RPMI7951 (cell line): ENCODE data around the gene HSD17B8. TPM values are rescaled to one million over a fixed set of nuclear protein-coding genes. Genes with fewer than 3 reads are reported as not detected.

Source experiments
- DNase-seq: peaks from one replicate; pipeline ENCODE4 v3.0.0-alpha.2; 2012; ENCODE audit warnings: low read depth
- total RNA-seq: library from RNA; depleted of rRNA; stranded (reverse); fragments of >200 nt; shearing (Covaris generic); gene quantifications from 2 replicates; pipeline ENCODE4 v1.2.3, GENCODE V29; 2014; rRNA removed

HSD17B8 gene
- total RNA-seq, result 3.2 and 3.4 TPM in 2 replicates

DNA sequence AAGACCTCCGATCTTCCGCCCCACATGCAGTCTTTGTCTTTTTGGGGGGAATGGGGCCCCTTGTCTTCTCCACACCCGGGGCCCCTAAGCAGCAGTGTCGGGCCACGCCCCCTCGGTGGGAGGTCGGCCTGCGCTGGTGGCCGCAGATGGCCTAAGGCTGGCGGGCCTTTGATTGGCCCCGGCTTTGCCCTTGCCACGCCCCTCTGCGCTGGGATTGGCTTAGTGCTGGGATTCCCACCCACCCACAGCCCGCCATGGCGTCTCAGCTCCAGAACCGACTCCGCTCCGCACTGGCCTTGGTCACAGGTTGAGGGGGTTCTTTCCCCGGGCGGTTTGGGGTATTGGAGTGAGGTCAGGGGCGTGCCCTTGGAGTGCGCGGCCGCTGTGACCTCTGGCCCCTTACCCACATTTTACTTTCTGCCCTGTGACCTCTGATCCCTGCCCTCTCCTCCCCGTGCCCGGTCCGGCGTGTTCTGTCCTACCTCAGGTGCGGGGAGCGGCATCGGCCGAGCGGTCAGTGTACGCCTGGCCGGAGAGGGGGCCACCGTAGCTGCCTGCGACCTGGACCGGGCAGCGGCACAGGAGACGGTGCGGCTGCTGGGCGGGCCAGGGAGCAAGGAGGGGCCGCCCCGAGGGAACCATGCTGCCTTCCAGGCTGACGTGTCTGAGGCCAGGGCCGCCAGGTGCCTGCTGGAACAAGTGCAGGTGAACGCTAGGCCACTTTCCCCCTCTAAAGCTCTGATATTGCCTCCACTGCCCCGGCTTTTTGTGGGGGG, at the start of gene HSD17B8:
HSD17B8 (plus strand) TSS at position 241 of the 776 bp plus-strand sequence; CDS start at position 255, 14 bp downstream.
- peak; percentile 88 for DNase-seq

DNA sequence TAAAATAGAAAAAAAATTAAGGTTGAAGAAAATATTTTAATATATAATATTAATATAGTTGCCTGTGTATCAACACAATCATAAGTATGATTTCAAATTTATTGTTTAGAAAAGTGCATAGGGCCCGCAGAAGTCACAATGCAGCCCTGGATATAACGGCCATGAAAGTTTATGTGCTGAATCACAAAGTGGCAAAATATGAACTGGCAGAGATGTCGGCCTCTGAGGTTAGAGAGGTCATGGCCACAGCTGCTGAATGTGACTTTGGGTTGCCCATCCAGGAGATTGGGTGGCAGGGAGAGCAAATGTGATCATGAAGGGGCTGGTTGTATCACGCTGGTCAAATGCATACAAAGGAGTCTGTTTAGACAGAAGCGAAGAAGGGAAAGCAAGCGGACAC, 47.9 kb upstream of the HSD17B8 start:
- peak; percentile 26 for DNase-seq

DNA sequence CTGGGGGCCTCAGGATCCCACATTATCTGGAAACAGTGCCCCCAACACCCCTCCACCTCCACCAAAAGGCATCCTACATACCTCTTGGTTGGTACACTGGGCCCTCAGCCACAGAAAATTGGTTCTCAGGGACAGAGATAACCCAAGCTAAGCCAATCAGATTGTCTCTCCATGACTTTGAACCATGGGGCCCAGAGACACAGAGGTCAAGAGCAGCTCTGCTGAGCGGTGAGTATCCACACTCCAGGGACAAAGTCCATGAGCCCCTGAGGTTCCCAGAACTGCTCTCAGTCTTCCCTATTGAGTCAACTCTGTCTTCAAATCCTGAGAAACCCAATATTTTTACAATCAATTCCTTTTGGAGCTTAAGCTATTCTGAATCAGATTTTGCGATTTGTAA, 47.5 kb upstream of the HSD17B8 start:
- no peak for DNase-seq

DNA sequence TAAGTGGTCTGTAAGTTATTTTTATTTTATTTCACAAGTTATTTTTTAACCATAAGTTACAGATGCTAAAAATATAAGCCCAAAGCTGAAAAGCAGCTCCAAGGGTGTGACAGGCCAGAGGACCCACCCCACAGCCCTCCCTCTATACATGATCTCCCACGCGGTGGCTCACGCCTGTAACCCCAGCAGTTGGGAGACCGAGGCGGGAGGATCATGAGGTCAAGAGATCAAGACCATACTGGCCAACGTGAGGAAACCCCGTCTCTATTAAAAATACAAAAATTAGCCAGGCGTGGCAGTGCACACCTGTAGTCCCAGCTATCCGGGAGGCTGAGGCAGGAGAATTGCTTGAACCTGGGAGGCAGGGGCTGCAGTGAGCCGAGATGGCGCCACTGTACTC, 44.4 kb upstream of the HSD17B8 start:
- DNase-seq, result no peak

DNA sequence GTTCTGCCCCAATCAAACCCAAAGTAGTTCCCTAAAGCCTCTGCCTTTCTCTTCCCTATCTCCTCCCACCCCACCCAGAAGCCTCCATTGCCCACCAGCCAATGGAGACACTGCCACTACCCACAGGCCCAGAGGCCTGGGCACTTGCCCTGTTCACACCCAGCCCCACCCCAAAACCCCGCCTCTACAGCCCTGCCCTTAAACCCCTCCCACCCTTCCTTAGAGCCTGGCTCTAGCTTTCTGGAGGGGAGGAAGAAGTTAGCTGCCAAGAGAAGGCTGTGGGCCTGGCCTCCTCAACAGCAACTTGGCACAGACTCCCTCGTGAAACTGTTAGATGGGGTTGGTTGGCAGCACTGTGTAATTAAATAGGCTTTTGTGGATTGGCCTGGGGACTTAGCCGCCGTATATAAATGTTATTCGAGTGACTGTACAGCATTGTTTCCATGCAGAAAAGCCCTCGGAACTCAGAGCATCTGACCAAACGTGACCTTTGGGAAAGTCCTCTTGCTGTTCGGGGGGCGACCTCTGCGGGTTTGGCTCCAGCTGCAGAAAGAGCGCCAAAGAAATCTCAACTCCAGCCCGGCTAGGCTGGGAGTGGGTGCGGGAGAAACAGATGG, 43.6 kb upstream of the HSD17B8 start:
- peak; percentile 97 for DNase-seq

DNA sequence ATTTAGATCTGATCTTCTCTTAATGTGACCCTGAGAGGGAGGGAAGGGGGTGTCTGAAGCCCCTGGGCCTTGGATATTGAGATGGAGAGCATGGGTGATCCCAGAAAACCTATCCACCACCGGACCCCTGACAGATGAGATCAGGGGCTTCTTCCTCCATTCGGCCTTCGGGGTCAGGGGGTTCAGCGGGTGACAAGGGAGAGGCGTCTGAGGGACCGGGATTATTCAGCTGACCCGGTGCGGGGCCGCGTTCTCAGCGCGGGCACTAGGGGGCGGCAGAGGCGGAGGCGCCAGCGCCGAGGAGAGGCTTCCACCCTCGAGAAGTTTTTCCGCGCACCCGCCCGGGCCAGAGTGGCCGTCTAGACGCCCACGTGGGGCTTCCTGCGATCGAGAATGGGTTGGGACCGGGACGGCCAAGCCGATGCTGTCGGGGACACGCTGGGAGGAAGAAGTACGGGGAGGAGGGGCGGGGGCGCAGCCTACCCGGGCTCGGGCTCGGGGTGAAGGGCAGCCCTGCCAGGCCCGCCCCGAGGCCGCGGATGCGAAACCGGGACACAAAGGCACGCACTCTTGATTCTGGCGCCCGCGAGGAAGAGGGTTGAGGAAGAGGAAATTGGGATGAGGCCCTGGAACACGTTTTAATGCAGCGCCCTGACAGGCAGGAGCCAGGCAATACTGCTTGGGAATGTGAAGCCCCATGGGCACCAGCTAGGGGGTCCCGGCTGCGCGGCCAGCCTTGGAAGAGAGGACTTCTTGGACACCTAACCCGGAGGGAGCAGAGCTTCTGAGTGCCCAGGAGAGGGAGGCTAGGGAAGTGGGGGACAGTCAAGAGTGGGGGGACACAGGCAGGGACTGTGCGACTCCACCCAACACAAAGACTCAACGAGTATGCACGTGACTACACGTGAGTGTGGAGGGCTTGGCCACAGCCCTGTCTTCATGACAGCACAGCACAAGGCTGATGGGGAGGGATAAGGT, 42.8 kb upstream of the HSD17B8 start:
- DNase-seq, result peak; percentile 67

DNA sequence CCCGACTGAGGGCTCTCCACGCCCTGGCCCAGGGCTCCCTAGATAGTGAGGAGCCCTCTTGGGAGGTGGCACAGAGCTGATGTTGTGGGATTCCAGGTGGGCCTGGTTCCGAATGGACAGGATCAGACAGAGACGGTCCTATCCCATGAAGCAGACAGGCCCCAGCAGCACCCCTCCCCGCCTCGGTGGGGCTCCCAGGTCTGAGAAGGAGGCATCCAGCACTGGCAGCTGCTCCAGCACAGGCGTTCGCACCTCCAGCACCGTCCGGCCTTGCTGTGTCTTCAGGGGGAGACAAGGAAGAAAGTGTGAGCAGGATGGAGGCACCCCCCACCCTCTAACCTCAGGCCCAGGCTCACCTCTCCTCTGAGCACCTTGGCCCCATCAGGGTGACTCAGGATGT, 40.9 kb upstream of the HSD17B8 start:
- no peak for DNase-seq

DNA sequence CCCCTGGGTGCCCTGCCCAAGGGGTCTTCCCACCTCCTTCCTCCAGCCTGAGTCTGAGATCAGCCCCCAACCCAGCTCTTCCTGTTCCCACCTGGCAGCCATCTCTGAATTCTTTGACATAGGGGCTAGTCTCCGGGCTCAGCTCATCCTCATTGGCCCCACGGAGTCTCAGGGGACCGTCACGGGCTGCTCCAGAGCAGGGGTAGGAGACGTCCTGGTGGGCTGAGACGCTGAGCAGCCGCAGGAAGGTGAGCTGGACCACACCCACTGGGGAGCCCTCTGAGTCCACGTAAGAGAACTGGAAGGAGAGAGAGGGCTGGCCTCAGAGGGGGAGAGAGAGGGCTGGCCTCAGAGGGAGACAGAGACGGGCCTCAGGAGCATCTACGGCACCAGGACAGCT, 40.3 kb upstream of the HSD17B8 start:
- DNase-seq, result no peak

DNA sequence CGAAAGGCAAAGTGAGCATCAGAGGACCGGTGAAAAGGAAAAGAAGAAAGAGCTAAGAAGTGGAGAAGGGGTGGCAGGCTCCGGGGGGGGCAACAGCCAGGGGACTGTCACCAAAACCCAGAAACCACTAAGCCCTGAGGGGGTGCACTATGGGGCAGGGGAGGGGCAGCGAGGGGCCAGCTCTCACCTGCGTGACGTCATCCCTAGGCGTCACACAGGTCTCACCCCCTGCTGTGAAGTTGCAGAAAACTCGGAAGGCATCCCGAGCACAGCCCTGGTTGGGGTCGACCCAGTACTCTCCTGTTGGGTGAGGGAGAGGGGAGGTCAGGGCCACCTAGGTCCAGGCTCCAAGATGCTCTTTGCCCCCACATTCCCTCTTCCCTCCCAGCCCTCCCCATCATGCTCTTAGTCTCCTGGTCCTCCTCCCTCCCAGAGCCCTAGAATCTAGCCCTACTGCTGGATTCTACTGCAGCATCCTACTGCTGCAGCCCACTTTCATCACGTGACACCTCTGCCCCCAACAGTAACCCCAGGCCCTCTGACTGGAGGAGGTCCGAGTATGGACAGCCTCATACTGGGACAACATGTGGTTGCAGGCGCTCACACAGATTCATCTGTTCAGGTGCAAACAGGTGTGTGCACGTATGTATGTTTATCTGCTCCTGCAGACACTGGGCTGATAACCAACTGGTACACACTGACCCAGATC, 39.6 kb upstream of the HSD17B8 start:
- DNase-seq, result no peak

DNA sequence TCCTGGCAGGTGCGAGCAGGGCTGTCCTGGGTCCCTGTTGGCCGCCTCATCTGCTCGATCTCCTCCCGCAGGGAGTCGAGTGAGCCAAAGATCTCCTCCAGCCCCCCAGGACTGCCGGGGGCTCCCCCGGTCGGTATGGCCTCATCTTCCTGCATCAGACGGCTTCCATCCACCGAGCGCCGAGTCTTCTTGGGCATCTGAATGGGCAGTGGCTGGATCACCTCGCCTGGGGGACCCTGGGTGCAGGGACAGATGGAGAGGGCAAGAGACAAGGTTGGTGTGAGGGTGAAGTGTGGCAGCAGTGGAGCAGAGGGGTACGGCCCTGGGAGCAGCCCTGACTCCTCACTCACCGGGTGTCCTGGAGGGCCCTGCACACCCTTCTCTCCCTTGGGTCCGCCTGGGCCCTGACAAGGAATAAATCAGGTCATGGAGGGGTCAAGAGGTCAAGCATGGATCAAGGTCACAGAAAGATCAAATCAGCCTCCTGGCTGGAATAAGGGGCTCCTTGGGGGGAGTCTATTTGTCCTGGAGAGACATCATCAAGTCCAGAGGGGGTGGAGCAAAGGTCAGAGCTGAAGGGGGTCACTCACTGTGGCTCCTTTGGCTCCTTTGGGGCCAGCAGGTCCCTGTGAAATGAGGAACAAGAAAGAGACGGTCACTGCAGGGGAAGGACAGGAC, 38.7 kb upstream of the HSD17B8 start:
- no peak for DNase-seq

DNA sequence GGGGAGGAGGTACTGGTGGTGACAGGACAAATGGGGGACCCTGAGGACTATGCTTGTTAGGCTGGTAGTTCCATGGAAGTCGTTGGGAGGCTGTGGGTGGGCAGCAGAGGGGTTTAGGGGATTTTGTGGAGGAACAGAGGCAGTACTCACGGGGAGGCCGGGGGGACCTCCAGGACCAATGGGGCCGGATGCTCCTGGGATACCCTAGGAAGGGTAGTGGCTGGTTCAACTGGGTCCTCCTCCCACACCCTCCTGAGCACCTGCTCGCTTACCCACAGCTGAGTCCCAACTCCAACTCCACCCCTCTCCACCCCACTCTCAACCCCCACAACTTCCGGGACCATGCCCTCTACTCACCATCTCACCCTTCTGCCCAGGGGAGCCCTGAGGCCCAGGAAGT, 38.1 kb upstream of the HSD17B8 start:
- no peak for DNase-seq

DNA sequence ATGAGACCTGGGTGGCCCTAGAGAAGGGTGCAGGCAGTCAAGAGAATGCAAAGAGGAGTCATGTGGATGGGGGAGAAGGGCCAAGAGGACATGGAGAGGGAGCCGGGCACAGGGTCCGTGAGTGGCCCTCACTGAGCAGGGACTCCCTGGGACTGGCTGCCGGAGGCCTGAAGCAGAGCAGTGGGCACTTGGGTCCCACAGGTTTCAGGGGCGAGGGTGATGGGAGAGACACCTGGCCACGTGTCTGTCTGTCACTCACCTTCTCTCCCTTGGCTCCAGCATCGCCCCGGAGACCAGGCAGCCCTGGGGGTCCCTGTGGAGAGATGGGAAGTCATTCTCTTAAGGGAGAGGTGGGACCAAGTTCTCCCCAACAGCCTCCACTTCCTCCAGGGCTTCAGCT, 37.6 kb upstream of the HSD17B8 start:
- no peak for DNase-seq

DNA sequence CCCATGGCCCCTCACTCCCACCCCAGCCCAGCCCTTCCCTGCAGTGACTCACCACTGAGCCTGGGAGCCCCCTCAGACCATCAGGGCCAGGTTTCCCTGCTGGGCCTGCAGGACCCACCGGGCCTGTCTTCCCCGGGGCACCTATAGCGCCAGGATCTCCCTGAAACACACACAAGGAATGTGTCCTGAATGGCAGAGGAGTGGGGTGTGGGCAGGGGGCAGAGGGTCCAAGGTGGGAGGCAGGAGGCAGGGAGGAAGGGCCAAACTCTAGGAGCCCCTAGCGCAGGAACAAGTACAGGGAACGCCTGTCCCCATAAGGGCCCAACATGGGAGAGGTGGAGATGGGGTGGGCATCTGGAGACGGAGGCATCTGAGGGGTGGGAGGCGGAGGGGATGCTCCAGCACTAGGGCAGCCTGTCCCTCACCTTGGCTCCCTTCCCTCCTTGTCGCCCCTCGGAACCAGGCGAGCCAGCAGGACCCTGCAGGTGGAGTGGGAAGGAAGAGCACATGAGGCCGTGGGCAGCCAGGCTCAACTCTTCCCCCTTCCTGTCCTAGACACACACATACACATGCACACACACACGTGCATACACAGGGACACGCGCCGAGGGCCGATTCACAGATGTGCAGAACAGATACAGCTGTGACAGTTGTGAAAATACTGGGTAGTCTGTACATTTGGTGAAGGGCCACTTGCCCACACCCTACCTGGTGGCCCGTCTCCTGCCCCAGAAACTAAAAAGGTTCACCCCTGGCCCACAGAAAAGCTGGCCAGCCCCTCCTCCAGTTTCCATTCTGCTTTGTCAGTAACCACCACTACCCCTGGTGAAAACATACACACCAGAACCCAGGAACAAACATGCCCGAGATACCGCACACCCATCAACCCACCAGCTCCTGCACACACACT, 36.8 kb upstream of the HSD17B8 start:
- no peak for DNase-seq

DNA sequence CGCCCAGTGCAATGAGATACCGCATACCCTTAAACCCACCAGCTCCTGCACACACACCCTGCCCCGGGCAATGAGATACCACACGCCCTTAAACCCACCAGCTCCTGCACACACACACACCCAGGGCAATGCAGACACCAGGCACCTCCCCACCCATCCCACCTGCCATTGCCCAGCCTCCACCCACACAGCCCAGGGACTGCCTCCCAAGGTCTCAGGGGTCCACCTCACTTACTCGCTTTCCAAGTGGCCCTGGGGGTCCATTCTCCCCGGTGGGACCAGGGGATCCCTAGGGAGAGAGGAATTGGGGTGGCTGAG, 36.2 kb upstream of the HSD17B8 start:
- no peak for DNase-seq

DNA sequence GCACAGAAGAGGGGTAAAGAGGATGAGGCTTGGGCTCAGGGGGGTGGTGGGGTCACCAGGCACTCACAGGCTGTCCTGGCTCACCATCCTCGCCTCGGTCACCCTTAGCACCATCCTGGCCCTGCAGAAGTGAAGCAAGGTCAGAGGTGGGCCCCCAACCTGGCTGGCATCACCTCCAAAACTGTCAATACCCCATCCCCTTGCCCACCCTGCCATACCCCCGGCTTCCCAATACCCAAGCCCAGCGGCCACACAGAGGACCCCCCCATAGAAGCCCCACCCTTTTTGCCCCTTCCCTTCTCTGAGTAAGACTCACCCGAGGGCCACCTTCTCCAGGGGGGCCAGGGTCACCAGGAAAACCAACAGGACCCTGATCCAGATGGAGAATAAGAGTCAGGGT, 35.8 kb upstream of the HSD17B8 start:
- no peak for DNase-seq

DNA sequence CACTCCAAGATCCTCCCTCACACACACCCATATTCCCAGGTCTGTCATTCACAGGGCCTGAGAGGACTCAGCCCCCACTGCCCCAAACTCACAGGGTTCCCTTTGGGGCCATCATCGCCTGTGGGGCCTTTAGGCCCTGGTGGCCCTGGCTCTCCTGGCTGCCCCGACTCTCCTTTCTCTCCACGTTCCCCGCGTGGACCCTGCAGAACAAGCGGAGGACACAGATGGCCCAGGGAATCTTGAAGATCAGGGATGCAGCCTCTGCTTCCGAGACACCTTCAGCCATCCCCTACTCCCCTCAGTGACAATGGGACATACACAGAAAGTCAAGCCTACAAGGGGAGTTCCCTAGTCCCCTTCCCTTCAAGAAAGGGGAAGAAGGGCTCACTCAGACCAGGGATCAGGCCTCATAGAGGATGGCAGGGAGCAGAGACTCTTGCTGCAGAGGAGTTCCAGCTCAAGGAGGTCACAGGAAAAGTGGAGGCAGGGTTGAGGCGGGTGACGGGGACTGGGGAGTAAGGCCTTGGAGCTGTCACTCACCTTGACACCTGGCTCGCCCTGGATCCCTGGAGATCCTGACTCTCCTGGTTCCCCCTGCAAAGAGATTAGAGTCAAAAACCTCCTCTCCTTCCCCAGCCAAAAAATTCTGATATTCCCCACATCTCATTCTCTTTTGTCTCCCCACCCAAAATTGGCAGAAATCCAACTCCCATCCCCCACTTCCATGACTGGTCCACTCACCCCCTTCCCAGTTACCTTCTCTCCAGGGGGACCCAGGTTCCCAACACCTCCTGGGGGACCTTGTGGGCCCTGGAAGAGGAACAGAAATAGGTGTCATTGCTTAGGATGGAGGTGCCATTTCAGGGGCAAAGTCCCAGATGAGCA, 34.9 kb upstream of the HSD17B8 start:
- DNase-seq, result no peak

DNA sequence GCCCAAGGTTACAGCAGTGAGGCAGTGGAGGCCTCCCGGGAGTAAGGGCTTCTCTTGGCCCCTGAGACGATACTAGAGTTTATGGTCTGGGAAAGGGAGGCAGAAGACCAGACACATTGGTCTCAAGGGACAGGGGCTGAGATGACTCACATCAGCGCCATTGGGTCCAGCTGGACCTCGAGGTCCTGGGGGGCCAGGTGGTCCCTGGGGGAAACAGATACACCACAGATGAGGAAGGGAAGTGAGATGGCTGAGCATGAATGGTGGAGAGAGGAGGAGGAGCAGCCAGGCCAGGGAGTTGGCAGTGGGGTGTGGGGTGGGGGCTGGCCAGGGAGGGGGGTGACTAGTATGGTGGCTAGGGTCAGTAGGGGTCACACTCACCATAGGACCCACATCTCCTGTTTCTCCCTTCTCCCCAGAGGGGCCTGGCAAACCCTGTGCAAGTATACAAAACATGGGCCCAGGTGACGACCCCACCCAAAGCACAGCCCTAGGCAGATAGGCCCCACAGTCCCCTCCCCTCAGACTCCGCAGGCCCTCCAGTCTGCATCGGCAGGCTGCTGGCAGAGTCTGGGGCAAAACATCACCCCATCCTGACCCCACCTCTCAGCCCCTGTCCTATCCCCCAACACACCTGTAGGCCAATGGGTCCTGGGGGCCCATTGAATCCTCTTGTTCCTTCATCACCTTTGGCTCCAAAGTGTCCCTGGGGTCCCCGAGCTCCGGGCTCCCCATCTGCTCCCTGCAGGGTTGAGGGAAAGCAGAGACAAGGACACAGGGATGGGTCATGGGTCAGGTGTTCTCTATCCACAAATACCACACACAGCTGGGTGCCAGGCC, 34.1 kb upstream of the HSD17B8 start:
- no peak for DNase-seq
